KBM-7 (cell line): Measurements from ENCODE around the gene CLK2.
"Not testable (repeated sequence)": the region's sequence is repeated elsewhere in the genome, so short reads cannot be mapped to it uniquely, and the experiment has no call there.

ENCODE experiments used
- DNase-seq: peaks from one replicate; pipeline ENCODE4 v3.0.0-alpha.2; 2015
- in situ Hi-C: fragments of 300-500 bp; cut with MboI; formaldehyde crosslinking; loops from 2 replicates; pipeline ENCODE4 v1.14.3; 2020; ENCODE audit warnings: low sequenced_read_pairs, low pct_unique_long_range_greater_than_20kb, mixed read lengths

CLK2 gene

DNA sequence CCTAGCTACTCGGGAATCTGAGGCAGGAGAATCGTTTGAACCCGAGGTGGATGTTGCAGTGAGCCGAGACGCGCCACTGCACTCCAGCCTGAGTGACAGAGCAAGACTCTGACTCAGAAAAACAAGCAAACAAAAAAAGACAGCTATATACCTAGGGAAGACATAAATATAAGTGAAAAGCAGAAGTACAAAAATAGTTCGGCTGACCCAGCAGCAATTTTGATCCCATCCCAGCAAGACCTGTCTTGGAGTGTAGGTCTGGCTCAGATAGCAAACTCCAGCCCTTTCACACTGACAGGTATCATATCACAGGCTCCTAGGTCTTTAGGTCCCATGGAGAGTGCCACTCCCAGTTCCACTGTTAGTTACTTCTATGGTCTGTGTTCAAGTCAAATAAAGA, 50.3 kb downstream of the CLK2 start:
- in situ Hi-C loops = no loop called here
- peak; percentile 77 for DNase-seq

GRCh38 chr1:155220211-155220965, 52.9 kb downstream of the CLK2 start:
- DNase-seq, in situ Hi-C loops: not testable (repeated sequence)

DNA sequence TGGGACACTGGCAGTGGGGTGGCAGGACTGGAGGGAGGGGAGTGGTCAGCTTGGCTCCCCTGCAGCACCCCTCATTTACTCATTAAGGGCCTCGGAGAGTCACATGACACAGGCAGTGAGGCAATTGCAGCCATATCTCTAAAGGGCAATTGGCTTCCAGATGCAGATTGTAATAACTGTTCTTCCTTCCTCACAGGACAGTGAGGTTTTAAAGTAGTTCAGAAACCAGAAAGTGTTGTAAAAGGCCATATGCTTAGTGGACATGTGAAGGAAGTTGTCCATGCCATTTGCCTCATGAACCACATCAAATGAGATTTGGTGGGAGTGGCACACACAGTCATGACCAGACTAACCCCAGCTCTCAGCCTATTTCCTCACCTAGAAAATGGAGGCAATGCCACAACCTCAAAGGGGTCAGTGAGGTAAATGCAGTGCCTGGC, 53.7 kb downstream of the CLK2 start:
- peak; percentile 55 for DNase-seq
- in situ Hi-C loops = no loop called here

GRCh38 chr1:155218854-155219591, 54.3 kb downstream of the CLK2 start:
- in situ Hi-C loops = no loop called here
- DNase-seq = peak; percentile 29

DNA sequence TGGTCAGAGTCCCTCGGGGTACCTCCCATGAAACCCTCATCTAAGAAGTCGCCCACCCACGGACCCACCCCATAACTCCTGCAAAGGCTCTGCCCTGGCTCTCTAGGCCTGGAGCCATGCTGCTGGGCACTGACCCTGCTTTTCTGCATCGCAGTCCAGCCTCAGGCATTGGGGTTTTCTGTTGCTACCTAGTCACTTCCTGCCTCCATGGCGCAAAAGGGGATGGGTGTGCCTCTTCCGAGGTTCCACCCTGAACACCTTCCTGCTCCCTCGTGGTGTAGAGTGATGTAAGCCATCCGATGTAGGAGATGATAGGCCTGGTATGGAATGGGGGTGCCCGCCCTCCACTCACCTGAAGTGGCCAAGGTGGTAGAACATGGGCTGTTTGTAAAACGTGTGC, 58.6 kb downstream of the CLK2 start:
- in situ Hi-C loops = not testable (repeated sequence)

More for the DNA sequence above, 58.6 kb downstream of the CLK2 start:
- DNase-seq = not testable (repeated sequence)
